PC-9 (cell line): ENCODE results near the gene MAGEA6.

ENCODE experiments used
- CTCF ChIP-seq: fragments of 200-600 bp; sonication (generic); conservative IDR thresholded peaks from 2 replicates; pipeline ENCODE4 v1.6.1; 2017; ENCODE audit warnings: mixed run types, antibody characterized with exemption, mild to moderate bottlenecking, moderate library complexity
- EZH2 ChIP-seq: fragments of 200-600 bp; sonication (generic); IDR thresholded peaks from 2 replicates; pipeline ENCODE4 v1.8.0; 2017; ENCODE audit warnings: antibody characterized with exemption, low read depth

- TF ChIP-seq CTCF (no peak), EZH2 (no peak)
These were observed 43.7 kb upstream of the MAGEA6 start for GRCh38 chrX:152813206-152813605.
